Left forelimb (tissue), 1 donor: ENCODE measurements around the gene TEDC1.

Source experiments
- DNase-seq: peaks from one replicate; pipeline ENCODE4 v3.0.0-alpha.2; 2018; ENCODE audit warnings: low spot score

Gene TEDC1

GRCh38 chr14:105456736-105457617, 34.1 kb upstream of the TEDC1 start:
- no peak for DNase-seq

DNA sequence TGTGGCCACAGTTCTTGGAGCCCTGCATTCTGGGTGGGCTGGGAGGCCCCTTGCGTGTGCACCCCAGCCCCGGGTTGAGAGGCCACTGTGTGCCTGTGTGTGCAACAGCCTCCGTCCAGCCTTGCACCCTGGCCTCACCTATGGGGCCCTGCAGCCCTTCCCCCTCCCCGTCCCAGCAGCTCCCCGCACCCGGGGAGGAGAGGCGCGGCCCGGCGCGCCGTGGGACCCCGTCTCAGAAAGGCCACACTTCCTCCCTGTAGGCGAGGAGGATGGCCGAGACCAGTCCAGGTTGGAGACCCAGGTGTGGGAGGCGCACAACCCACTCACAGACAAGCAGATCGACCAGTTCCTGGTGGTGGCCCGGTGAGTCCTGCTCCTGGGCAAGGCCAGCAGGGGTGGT, 33.0 kb upstream of the TEDC1 start:
- DNase-seq, result no peak

- no peak for DNase-seq
Measured at GRCh38 chr14:105458571-105458970, 32.5 kb upstream of the TEDC1 start.

- no peak for DNase-seq
Measured at GRCh38 chr14:105460116-105460515, 30.9 kb upstream of the TEDC1 start.

- no peak for DNase-seq
Measured at GRCh38 chr14:105460616-105461015, 30.4 kb upstream of the TEDC1 start.

- DNase-seq, result no peak
Measured at GRCh38 chr14:105461903-105462302, 29.1 kb upstream of the TEDC1 start.

DNA sequence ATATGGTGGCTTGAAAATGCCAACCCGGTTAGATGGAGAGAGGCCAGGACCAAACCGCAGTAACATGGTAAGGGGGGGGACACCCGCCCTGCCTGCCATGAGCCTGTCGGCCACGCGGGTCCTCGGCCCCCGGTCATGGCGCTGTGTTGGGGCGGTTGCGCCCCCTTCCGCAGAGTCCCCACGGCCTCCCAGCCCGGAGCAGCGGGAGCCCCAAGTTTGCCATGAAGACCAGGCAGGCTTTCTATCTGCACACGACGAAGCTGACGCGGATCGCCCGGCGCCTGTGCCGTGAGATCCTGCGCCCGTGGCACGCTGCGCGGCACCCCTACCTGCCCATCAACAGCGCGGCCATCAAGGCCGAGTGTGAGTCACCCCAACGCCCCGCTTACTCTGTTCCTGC, 26.5 kb upstream of the TEDC1 start:
- DNase-seq, result no peak

GRCh38 chr14:105465209-105466031, 25.6 kb upstream of the TEDC1 start:
- DNase-seq, result no peak

GRCh38 chr14:105466531-105467248, 24.4 kb upstream of the TEDC1 start:
- no peak for DNase-seq

DNA sequence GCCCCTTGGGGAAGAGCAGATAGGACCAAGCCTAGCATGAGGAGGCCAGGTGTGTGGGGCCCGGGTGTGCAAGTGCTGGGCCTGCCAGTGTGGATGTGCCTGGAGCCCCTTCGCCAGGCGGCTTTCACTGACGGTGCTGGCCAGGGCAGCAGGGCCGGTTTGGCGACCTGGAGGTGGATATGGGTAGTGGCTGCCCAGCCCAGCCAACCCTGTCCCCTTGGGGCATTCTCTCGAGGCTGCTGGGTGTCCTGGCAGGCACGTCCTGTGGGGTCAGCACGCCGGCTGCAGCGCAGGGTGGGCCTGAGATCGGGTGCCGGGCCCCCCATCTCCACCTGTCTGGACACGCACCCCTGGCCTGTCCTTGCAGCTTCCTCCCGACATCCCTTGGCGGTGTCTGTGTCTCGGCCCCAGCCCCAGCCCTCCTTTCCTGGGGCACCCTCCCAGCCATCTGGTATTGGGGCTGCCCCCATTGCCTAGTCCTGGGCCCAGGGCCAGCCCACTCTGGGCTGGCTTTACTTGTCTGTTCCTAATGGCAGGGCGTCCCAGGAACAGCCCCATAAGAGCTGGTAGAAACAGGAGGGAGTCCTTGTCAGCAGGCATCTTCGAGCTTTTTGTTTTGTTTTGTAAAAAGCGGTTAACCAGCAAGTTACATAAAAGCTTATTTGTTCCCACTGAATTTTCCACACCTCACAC, 23.7 kb upstream of the TEDC1 start:
- DNase-seq, result no peak

- DNase-seq, result no peak
Measured at GRCh38 chr14:105467942-105468471, 23.0 kb upstream of the TEDC1 start.

DNA sequence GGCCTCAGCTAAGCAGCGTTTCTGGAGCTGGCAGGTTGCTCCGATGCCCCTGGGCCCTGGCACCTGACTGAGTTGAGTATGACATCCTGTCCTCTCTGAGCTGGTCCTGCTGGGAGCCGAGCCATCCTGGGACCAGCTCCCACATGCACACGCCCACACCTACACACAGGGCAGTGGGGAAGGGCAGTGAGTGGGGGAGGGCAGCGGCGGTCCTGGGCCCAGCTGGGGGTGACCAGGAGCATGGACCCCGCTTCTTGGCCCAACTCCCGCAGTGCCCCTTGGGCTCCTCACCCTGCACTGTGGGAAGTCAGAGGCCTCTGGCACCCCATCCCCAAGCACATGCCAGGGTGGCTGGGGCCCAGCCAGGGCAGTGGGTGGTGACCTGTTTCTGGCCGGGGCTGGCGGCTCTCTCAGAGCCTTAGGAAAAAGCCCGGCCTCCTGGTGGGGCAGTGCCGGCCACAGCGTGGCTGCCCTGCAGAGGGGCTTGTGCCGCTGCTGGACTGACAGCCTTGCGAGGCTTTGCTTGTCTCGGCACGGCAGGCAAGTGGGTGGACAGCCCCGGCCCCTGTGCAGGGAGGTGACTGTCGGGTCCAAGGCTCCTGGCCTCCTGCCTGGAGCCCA, 22.3 kb upstream of the TEDC1 start:
- DNase-seq, result no peak

GRCh38 chr14:105469456-105470349, 21.3 kb upstream of the TEDC1 start:
- no peak for DNase-seq

- DNase-seq, result no peak
Measured at GRCh38 chr14:105470350-105471296, 20.4 kb upstream of the TEDC1 start.

DNA sequence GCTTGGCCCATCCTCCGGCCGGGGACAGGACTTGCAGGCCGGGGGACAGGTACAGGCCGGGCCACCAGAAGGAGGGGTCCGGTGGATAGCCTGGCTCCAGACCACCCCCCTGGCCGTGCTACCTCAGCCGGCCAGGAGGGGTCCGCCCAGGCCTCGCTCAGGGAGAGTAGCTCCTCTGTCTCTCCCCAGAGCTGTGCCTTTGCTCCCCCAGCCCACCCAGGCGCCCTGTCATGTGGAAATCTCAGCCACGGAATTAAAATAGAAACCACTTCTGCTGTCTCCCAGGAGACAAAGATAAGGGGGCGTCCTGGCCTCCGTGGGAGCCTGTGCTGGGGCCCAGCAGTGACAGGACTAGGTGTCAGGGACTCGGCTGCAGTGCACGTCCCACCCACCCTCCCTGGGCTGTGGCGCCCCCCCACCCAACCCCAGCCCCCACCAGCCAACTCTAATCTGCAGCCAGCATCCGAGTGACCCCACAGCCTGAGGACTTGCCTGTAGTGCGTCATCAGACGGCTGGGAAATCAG, 19.7 kb upstream of the TEDC1 start:
- DNase-seq, result no peak

GRCh38 chr14:105471823-105472485, 19.1 kb upstream of the TEDC1 start:
- no peak for DNase-seq

GRCh38 chr14:105472486-105472991, 18.5 kb upstream of the TEDC1 start:
- DNase-seq, result no peak
